GM21737 (cell line): Measurements from ENCODE around the gene FMR1.

Experiments used
- ATAC-seq: cut with Tn5 transposase; IDR thresholded peaks from one replicate; pipeline ENCODE4 v1.9.1; 2021; ENCODE audit warnings: mild to moderate bottlenecking, moderate library complexity; ENCODE audit not compliant: unreplicated experiment

Gene FMR1

DNA sequence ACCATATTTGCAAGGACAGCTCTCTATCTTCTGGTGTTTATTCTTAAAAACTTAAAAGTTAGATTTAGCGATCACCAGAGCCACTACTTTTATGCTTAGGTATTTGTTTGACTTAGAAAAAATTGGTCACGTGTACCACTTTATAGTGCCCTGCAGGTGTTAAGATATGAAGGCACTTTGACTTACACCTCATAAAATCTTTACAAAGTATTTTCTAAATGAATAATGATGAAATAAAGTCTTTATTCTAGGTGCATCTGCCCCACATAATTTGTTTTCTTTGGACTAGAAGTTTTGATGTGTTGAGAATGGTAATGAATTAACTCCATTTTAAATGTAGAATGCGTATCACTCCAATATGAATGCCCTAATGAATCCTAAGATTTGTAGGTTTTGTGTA lies 2.9 kb downstream of the FMR1 start:
- no peak for ATAC-seq

DNA sequence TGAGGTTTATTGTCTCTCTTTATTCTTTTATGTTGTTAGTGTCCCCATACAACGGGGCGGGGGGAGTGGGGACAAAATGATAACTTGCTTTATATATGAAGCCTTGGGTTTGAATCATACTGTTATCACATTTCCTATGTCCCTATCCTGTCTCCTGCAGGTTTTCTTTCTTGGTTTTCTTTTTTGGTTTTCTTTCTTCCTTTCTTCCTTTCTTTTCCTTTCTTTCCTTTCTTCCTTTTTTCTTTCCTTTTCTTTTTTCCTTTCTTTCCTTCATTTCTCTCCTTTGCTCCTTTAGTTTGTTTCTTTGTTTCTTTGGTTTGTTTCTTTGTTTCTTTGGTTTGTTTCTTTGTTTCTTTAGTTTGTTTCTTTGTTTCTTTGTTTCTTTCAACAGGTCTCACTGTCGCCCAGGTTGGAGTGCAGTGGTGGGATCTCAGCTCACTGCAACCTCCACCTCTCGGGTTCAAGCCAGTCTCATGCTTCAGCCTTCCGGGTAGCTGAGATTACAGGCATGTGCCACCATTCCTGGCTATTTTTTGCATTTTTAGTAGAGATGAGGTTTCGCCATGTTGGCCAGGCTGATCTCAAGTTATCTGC lies 4.8 kb downstream of the FMR1 start:
- ATAC-seq = no peak

DNA sequence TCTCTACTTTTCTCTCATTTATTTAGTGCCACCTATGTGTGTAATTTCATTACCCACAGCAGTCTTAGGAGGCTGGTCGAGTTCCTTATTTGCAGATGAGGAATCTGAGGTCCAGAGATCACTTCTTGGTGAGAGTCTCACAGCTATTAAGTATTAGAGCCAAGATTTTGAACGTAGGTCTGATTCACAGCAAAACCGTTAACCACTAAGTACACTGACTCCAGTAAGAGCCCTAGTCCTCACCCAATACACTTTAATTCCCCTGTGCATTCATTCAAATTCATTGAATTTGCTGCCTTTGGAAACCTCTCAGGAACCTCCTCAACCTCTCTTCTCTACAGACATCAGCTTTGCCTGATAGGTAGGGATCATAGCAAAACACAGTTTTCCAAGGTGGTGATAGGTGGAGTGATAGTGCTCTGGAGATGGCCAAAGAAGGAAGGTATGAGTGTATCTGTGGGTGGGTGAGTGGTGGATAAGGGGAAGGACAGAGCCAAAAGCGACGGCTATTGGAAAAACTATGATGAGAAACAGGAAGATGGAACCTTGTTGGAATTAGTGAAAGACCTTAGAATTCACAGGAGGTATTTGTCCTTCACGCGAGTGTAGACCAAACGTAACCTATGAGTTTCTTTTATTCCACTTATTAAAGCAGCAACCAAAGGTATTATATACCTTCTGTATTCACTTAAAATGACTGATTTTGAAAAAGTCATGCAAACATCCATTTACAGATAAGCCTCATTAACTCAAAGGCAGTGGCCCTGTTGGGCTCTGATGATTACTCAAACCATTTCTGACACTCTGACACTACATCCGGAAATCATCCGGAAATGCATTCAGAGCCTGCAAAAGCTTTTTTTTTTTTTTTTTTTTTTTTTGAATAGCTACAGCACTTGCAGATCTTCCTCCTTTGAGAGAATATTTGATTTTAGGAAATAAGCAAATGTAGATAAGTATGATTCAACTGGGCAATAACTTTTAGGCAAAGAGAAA lies 6.3 kb downstream of the FMR1 start:
- peak; percentile 85 for ATAC-seq

- no peak for ATAC-seq
Measured at GRCh38 chrX:147920161-147920666, 8.5 kb downstream of the FMR1 start.

DNA sequence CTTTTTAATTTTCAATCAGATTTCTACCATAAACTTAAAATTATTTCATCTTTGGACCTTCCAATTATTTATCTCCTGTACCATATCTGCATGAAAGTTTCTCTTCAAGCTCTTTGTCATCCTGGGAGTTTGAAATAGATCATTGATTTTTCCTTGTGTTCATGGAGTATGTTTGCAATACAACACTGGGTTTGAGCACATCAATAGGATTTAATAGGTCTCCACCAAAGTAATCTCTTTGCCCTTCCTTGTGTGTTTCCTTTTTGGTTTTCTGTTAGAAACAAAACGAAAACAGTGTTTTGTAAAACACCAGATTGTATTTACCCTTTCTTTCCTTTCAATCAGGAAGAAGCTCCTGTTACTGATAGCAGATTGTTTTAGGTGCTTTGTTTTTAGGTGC lies 11.9 kb downstream of the FMR1 start:
- no peak for ATAC-seq

- ATAC-seq = no peak
Measured at GRCh38 chrX:147927256-147927655, 15.5 kb downstream of the FMR1 start.

DNA sequence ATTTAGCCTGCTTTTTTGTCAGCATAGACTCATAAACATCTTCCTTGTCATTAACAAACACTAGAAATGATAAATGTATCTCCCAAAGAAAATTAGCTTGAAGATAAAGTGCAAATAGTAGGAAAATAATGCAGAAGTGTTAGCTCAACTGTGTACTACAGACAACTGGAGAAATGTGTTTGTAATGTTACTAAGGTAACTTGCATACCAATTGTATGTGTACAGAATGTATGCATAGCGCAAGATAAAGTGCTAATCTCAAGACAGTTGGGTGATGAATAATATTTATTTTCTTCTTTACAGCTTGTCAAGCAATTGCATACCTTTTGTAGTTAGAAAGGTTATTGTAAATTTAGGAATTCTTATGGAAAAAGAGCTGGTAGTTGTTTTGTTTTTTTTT lies 22.1 kb downstream of the FMR1 start:
- no peak for ATAC-seq

DNA sequence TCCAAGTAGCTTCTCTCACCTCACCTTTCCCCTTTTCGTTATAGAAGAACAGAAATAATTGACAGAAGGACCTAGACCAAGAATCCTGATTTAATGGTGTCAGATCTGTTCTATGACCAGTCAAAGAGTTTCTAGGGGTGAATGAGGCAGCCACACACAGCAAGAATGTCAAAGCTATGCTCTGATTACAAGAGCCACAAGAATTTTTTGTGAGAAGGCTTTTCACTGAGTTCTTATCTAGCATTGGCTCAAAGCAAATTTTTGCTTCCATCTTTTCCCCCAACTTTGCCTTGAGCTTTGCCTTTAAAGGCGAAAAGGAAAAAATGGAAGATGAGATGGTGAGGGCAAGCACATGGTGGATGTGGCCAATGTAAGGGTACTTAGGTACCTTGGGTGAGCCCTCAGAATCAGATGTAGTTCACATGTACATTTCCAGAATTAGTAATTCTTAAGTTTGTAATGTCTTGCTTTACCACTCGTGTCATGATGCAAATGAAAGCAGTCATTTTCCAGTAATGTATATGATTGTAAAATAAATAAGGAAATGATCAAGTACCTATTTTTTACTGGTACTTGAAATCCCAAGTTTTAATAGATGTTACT lies 23.5 kb downstream of the FMR1 start:
- ATAC-seq = no peak

DNA sequence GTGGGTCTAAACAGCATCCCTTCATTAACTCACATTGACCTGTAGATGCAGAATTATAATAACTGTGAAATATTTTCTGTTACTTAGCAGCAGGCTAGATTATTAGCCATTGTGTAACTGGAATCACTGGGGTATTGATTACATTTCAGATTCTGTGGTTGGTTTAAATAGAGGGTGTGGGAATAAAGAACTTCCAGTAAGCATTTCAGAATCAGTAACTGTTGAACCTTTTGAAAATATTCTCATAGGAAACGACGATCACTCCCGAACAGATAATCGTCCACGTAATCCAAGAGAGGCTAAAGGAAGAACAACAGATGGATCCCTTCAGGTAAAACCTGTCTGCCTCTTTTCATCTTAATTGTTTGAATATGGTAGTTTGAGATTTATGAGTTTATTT lies 33.6 kb downstream of the FMR1 start:
- no peak for ATAC-seq

GRCh38 chrX:147948531-147948930 lies 36.8 kb downstream of the FMR1 start:
- no peak for ATAC-seq

DNA sequence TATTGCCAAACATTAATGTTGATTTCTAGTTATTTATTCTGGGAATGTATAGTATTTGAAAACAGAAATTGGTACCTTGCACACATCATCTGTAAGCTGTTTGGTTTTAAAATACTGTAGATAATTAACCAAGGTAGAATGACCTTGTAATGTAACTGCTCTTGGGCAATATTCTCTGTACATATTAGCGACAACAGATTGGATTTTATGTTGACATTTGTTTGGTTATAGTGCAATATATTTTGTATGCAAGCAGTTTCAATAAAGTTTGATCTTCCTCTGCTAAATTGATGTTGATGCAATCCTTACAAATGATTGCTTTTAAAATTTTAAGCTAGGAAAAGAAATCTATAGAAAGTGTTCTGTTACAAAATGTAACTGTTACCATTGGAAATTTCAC lies 38.6 kb downstream of the FMR1 start:
- no peak for ATAC-seq

GRCh38 chrX:147953976-147954375 lies 42.3 kb downstream of the FMR1 start:
- no peak for ATAC-seq

GRCh38 chrX:147957291-147957690 lies 45.6 kb downstream of the FMR1 start:
- ATAC-seq = no peak

DNA sequence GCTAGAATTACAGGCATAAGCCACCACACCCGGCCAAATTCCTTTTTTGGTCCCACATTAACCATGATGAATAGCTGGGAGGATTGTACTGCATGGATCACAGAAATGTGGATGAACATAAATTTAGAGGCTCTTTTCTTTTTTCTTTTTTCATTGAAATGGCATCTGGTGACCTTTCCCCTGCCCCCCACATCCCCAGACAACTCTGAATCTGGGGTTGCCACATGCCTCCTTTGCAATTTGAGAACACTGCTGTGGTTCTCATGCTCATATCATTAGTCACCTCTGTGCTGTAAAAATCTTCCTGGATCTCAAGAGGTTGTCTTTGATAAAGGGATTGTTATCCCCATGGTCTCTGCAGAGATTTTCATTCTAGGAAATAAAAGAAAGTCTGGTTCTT lies 46.6 kb downstream of the FMR1 start:
- ATAC-seq = no peak

DNA sequence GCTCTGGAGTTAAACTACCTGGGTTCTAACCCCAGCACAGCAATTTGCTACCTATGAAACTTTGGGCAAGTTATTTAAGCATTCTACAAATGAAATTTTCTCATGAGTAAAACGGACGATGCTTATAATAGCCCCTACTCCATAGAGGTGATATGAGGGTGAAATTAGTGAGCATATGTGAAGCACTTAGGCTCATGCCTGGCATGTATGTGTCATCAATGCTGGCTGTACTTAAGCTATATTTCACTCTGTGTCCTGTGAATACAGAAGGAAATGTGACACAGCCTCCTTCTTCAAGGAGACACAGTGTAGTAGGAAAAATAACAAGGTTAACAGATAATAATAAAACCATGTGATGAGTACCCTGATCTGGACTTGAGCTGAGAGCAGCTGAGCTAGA lies 49.0 kb downstream of the FMR1 start:
- no peak for ATAC-seq

GRCh38 chrX:147962476-147962875 lies 50.8 kb downstream of the FMR1 start:
- no peak for ATAC-seq

- ATAC-seq = no peak
Measured at GRCh38 chrX:147978931-147979330, 67.2 kb downstream of the FMR1 start.

DNA sequence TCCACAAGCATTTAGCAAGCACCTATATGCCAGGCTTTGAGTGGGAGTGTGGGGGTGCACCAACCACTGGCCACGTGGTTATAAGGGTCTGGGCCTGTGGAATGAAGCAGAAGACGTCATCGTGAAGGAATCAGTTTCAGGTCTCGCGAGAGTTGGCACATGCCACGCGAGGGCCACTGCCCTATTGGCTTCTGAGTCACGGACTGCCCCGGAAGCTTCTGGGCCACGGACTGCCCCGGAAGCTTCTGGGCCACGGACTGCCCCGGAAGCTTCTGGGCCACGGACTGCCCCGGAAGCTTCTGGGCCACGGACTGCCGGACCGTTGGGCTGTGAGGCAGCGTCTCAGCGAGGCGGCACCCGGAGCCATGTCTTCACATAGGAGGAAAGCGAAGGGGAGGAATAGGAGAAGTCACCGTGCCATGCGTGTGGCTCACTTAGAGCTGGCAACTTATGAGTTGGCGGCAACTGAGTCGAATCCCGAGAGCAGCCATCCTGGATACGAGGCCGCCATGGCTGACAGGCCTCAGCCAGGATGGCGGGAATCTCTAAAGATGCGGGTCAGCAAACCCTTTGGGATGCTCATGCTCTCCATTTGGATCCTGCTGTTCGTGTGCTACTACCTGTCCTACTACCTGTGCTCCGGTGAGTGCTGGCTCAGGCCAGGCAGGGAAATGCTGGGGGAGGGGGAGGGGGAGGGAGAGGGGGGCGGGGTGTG lies 69.5 kb downstream of the FMR1 start, which contains the start of gene FMR1NB:
Gene FMR1NB, plus strand, starts transcription at position 300 of the 715 bp plus-strand sequence. Its CDS starts 66 bp downstream, at position 366.
- ATAC-seq = no peak
